Glutamatergic neuron (in vitro differentiated cells): ENCODE results near the gene SPO11. TPM values are rescaled to one million over a fixed set of nuclear protein-coding genes. Genes with fewer than 3 reads are reported as not detected.

Source experiments
- DNase-seq: peaks from one replicate; pipeline ENCODE4 v3.0.0; 2022
- H3K27ac Mint-ChIP-seq: one replicate; pipeline ENCODE4 v1.8.0; 2020; ENCODE audit warnings: mild to moderate bottlenecking, mixed read lengths, inconsistent platforms; ENCODE audit not compliant: unreplicated experiment
- H3K27me3 Mint-ChIP-seq: one replicate; pipeline ENCODE4 v1.8.0; 2020; ENCODE audit warnings: mild to moderate bottlenecking, moderate library complexity, mixed read lengths, inconsistent platforms; ENCODE audit not compliant: unreplicated experiment
- H3K36me3 Mint-ChIP-seq: one replicate; pipeline ENCODE4 v1.8.0; 2020; ENCODE audit warnings: mild to moderate bottlenecking, mixed read lengths, inconsistent platforms; ENCODE audit not compliant: unreplicated experiment
- H3K4me1 Mint-ChIP-seq: one replicate; pipeline ENCODE4 v1.8.0; 2020; ENCODE audit warnings: mild to moderate bottlenecking, low read depth, mixed read lengths, inconsistent platforms; ENCODE audit not compliant: unreplicated experiment
- H3K4me3 Mint-ChIP-seq: one replicate; pipeline ENCODE4 v1.8.0; 2020; ENCODE audit warnings: mild to moderate bottlenecking, mixed read lengths, inconsistent platforms; ENCODE audit not compliant: unreplicated experiment
- H3K9me3 Mint-ChIP-seq: one replicate; pipeline ENCODE4 v1.8.0; 2020; ENCODE audit warnings: mild to moderate bottlenecking, moderate library complexity, mixed read lengths, inconsistent platforms; ENCODE audit not compliant: unreplicated experiment
- CTCF ChIP-seq: fragments of 200-600 bp; sonication (generic); IDR thresholded peaks from one replicate; pipeline ENCODE4 v1.5.0; 2021; ENCODE audit not compliant: partially characterized antibody, unreplicated experiment
- total RNA-seq: library from RNA; stranded (reverse); fragmentation: NEBNext Ultra II Directional; extraction: Animal tissue kit (Norgen Biotek cat#: 25700); gene quantifications from one replicate; pipeline ENCODE4 v1.2.1, GENCODE V29; 2021; ENCODE audit not compliant: unreplicated experiment

SPO11 gene
- total RNA-seq, 1 donor from 2014 or later, result not detected

GRCh38 chr20:57384953-57385761 is 55.6 kb downstream of the SPO11 start:
- no peaks in the 10 kb centered on the region for H3K36me3 Mint-ChIP-seq
- no peaks in the 10 kb centered on the region for H3K4me1 Mint-ChIP-seq
- TF ChIP-seq CTCF, result no peak
- DNase-seq, result no peak
- H3K27ac Mint-ChIP-seq, result no peak overlapping the region
- peaks cover 3% of the 10 kb centered on the region for H3K27me3 Mint-ChIP-seq
- H3K9me3 Mint-ChIP-seq, result peaks cover 2% of the 10 kb centered on the region
- H3K4me3 Mint-ChIP-seq, result no peak overlapping the region

- H3K9me3 Mint-ChIP-seq, result peaks cover 3% of the 10 kb centered on the region
- no peak overlapping the region for H3K4me3 Mint-ChIP-seq
- no peaks in the 10 kb centered on the region for H3K36me3 Mint-ChIP-seq
- no peak overlapping the region for H3K27ac Mint-ChIP-seq
- no peak for TF ChIP-seq CTCF
- peaks cover 6% of the 10 kb centered on the region for H3K27me3 Mint-ChIP-seq
- no peak for DNase-seq
- H3K4me1 Mint-ChIP-seq, result no peaks in the 10 kb centered on the region
These were observed 56.3 kb downstream of the SPO11 start for GRCh38 chr20:57385940-57386339.

GRCh38 chr20:57386762-57387161 is 57.2 kb downstream of the SPO11 start:
- no peak for DNase-seq
- Mint-ChIP-seq H3K27me3 (peaks cover 6% of the 10 kb centered on the region), H3K9me3 (peaks cover 3% of the 10 kb centered on the region), H3K36me3 (no peaks in the 10 kb centered on the region), H3K4me1 (no peaks in the 10 kb centered on the region), H3K27ac (no peak overlapping the region), H3K4me3 (no peak overlapping the region)
- TF ChIP-seq CTCF, result no peak

- H3K36me3 Mint-ChIP-seq, result no peaks in the 10 kb centered on the region
- H3K27me3 Mint-ChIP-seq, result peaks cover 9% of the 10 kb centered on the region
These were observed 57.9 kb downstream of the SPO11 start for GRCh38 chr20:57387463-57387862.

More at GRCh38 chr20:57387463-57387862, 57.9 kb downstream of the SPO11 start:
- H3K4me3 Mint-ChIP-seq, result no peak overlapping the region
- H3K9me3 Mint-ChIP-seq, result peaks cover 3% of the 10 kb centered on the region
- H3K27ac Mint-ChIP-seq, result no peak overlapping the region
- no peaks in the 10 kb centered on the region for H3K4me1 Mint-ChIP-seq
- DNase-seq, result no peak
- TF ChIP-seq CTCF, result no peak
